Stimulated activated CD8-positive, alpha-beta memory T cell treated with anti-CD3 and anti-CD28 coated beads, Interleukin-15, amount 100 ng/mL, for 4 hours (primary cell): ENCODE data around the gene BTRC.
A peak's percentile ranks its signal among the peaks of the same experiment; 100 is the strongest.

Experiments
- DNase-seq, 2 donors: peaks; one replicate each; pipeline ENCODE4 v3.0.0-alpha.2; 2020; ENCODE audit warnings: low read depth in 2 of 2

The BTRC gene

DNA sequence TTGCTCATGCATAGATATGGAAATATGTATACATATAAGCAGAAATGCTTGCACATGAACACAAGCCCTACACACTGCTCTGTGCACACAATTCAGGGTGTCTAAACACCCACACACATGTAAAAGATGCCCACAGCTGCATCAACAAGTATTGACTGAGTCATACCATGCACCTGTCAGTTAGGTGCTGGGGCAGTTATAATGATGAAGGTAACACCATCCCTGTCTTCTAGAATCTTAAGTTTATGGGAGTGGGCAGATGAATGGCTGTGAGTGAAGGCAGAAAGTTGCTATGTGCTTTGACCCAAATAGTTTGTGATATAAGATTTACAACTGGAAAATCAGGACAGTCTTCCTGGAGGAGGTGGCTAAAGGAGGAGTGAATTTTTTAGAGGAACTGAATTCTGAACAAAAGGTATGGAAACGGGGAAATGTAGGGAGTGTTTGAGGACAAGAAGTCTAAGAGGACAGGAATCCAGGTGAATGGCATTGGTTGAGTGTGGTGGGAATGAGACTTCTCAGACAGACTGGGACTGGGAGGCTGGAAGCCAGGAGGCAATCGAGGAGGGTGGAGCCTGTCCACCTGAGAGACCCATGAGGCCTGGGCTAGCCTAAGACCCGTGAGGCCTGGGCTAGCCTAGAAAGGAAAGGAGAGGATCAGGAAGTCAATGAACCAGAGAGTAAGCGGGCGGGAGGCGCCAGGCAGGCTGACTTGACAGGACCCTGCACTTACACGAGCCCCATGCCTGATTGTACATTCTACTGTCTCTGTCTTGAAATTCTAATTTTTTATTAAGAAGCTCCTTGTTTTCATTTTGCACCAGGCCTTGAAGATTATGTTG is 213.4 kb downstream of the BTRC start:
- DNase-seq: no peak

DNA sequence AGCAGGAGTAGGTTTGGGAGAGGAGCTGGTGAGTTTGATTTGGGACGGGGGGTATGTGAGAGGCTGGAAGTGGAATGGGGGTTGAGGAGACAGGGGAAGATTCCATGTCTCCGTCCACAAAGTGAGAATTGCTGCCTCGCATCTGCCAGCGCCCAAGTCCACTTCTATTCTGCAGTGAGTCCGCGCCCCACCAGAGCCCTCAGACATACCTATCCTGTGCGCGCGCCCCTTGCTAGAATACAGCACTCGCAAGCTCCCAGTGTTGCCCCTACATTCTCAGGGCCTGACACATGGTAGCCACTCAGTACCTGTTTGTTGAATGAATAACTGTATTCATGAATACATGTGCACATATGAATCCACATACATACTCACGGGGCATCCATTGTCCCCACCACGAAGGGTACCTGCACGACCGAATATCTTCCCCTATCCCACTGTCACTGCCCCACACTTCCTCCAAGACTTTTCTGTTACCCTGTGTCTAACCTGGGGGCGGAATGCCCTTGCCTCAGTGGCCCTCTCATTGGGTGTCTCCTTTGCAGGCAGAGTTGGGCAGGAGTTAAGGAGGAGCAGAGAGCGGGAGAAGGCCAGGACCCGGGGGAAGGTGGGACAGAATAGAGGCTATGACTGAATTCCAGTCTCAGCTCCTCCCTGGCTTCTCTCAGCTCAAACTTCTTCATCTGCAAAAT is 214.2 kb downstream of the BTRC start:
- DNase-seq: no peak

DNA sequence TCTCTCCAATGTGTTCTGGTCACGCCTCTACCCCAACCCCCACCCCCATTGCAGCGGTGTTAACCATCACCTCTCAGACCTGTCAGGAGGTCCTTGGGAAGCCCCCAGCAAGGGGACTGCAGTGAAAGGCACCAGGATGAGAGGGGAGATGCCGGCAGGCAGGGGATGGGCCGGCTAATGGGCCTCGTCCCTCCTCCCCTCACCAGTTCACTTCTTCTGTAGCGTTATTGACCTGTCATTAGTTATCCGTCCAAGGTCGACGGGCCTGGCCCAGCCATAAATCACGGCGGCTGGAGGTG is 215.3 kb downstream of the BTRC start:
- no peak for DNase-seq

DNA sequence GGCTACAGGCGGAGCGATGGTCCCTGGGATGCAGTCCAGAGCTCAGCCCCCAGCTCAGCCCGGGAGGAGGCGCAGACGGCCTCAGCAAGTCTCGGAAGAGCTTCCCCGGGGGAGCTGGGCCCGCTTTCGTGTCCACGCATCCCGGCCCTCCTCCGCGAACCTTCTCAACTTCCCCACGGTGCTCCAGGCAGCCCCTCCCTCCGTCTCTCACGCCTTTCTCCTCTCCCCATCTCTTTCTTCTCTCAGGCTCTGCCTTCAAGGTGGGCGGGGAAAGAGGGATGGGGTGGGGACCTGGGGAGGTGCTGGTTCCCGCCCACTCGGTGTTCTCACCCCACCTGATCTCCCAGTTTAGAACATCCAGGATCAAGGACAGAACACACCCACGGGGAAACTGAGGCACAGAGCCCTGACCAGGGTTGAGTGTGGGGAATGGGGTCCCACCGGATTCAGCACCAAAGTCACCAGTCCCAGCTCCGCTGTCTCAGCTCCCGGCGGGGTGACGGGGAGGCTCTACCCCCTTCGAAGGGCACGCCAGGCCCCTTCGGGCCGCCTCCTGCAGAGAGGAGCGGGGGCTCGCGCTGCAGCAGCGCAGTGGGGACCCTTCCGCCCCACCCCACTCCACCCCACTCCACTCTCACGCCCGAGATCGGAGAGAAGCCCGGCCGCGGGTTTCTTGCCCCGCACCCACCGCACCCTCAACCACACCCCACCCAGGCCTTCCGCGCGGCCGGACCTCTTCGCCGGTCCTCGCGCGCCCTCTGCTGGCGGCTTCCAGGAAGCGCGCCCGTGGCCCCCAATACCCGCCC is 215.9 kb downstream of the BTRC start:
- peak; percentile 39 to 61 for DNase-seq

DNA sequence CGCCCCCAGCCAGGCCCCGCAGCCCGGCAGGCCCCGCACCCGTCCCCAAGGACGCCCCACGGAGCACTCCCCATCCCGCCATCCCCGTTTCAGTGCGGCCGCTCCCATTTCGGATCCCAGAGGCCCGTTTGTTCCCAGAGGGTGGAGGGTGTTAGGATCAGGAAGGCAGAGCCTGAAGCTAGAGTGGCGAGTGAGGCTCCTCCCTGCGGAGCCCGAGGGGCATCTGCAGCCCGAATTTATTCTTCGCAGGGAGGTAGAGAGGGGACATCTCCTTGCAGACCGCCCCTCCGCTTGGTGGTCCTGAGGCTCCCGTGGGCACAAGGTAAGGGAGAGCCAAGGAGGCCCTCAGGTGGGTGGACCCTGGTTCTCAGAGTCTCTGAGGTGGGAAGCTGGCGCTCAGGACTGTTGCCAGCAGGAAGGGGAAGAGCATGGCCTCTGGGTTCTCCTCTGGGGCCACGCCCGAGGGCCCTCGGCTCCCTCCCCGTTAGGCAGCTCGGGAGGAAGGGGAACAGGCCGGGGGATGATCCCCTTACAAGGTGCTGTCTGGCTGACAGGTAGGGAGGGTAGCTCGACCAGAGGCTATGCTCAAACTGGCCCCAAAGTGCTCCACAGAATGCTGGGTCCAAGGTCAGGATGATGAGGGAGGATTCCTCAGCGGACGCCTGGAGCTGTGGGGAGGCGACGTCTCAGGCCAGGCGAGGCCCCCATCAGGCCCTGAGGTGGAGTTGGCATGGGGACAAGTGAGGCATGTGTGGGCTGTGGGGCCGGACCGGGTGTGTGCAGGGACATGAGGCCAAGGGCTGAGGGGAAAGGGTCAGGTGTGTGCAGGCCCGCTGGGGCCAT is 216.7 kb downstream of the BTRC start:
- DNase-seq: no peak

DNA sequence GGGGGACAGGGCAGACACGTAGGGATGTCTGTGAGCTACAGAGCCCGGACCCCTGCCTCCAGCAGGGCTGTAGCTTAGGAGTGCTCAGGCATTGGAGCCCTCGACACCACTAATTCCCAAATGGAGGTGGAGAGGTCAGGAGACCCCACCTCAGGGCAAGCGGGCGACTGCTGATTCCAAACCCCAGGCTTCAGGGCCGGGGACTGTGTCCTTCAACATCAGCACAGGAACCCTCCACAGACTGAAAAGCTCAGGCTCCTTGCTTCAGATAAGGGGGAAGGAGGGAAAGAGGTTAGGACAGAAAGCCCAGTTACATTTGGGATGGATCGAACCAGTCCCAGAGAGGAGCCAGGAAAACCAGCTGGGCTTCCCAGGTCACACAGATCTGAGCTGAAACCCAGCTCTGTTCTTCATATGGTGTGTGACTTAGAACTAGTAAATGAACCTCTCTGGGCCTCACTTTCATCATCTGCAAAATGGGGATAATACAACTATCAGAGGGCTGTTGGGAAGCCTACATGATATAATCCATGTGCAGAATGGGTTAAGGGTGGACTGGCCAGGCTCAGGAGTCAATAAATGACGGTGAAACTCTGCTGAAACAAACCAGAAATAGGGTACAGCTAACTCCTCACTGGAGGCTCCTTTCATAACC is 217.4 kb downstream of the BTRC start:
- DNase-seq: no peak

DNA sequence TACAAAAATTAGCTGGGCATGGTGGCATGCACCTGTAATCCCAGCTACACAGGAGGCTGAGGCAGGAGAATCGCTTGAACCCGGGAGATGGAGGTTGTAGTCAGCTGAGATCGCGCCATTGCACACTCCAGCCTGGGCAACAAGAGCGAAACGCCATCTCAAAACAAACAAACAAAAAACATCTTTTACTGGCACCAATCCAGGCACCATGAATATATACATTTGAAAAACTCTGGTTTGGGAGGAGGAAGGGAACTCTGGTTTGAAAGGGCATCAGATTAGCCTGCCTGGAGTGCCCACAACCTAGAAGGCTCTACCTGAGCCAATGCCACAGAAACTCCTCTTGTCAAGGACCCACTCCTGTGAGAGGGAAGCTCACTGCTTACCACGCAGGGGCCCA is 218.2 kb downstream of the BTRC start:
- DNase-seq: no peak

DNA sequence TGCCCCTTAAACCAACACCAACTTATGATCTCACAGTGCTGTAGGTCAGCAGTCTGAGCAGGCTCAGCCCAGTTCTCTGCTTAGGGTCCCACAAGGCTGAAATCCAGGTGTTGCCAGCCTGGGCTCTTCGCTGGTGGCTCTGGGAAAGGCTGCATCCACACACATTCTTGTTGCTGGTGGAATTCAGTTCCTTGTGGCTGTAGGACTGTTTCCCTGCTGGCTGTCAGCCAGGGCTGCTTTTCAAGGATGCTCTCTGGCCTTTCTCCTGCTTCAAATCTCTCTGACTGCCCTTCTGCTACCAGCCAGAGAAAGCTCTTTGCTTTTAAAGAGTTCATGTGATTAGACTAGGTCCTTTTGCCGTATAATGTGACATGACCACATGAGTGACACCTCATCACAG is 218.8 kb downstream of the BTRC start:
- DNase-seq: no peak

DNA sequence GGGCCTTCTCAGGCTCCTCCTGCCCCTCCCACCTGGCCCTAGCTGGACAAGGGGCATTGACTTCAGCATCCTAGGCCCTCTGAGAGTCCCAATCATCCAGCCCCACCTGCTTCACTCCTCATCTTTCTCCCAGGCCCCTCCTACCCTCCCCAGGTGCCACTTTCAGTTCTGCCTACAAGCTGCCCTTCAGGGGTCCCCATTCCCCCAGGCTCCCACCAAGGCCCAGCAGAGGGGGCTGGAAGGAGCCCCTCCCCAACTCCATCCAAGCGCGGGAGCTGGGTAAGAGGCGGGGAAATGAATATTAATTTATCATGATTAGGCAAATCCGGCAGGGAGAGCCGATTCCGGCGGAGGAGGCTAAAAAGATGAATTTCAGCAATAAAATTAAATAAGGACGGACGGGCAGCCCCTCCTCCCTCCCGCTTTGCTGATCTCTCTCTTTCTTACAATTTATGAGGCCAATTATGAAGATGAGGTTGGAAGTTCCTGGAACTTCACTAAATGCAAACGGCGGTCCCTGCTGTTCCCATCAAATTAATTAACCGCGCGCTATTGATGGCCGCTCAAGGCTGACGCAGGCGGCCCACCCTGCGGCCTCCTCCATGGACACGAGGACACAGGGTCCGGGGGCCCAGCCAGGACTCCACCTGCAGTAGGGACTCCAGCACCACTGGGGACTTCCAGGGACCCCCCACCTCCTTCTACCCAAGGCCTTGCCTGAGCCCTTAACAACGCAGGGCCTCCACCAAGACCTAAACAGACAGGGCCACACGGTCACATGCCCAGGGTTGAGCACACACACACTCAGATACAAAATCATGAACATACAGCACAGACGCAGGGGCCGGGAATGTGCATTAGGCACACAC is 220.2 kb downstream of the BTRC start:
- DNase-seq: no peak

DNA sequence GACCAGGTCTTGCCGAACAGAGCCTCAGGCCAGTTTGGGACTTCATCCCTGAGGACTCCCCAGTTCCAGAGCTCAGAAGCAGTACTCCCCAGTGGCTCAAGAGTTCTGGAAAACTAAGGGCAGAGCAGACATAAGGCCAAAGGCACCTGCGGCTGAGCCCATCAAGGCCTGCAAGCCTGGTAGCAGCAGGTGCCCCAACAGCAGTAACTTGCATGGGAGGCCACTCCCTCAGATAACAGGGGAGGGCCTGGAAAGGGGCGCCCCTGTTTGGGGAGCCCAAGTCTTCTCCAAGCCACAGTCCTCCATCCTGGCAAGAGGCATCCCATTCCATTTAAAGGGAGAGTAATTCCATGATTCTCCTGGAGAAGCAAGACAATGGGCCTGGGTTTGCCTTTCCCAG is 221.1 kb downstream of the BTRC start:
- DNase-seq: no peak

DNA sequence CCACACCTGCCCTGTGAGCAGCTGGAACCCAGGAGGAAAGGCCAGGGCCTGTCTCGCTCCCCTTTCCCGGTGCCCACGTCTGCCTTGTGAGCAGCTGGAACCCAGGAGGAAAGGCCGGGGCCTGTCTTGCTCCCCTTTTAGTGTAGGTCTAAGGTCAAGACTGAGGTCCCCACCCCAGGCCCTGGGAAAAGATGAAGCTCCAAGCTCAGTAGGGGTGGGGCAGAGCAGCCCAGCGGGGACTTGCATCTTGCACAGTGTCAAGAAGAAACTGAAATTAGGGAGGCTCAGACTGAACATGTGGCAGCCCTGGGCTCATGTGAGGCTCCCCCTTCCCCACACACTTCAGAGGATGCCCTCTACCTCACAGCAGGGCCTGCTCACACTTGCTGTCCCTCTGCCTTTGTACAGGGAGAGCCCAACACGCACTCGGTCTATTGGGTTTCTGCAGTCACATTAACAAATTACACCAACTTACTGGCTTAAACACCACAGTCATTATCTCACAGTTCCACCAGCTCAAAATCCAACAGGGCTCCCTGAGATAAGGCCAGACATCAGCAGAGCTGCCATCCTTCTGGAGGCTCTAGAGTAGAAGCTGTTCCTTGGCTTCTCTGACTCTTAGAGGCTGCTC is 221.7 kb downstream of the BTRC start:
- DNase-seq: no peak

DNA sequence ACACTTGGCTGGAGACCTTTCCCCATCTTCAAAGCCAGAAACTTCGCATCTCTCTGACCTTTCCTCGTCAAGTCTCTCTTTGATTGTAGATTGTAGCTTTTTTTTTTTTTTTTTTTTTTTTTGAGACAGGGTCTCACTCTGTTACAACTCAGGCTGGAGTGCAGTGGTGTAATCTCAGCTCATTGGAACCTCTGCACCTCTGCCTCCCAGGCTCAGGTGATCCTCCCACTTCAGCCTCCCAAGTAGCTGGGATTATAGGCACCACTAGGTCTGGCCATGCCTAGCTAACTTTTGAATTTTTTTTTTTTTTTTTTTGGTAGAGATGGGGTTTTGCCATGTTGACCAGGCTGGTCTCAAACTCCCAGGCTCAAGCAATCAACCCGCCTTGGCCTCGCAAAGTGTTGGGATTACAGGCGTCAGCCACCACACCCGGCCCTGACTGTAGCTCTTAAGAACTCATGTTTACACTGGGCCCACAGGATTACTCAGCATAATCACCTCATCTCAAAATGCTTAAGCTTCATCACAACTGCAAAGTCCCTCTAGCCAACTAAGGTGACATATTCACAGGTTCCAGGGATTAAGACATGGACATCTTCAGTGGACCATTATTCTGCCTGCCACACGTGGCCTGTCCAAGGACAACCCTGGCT is 222.4 kb downstream of the BTRC start:
- DNase-seq: no peak

DNA sequence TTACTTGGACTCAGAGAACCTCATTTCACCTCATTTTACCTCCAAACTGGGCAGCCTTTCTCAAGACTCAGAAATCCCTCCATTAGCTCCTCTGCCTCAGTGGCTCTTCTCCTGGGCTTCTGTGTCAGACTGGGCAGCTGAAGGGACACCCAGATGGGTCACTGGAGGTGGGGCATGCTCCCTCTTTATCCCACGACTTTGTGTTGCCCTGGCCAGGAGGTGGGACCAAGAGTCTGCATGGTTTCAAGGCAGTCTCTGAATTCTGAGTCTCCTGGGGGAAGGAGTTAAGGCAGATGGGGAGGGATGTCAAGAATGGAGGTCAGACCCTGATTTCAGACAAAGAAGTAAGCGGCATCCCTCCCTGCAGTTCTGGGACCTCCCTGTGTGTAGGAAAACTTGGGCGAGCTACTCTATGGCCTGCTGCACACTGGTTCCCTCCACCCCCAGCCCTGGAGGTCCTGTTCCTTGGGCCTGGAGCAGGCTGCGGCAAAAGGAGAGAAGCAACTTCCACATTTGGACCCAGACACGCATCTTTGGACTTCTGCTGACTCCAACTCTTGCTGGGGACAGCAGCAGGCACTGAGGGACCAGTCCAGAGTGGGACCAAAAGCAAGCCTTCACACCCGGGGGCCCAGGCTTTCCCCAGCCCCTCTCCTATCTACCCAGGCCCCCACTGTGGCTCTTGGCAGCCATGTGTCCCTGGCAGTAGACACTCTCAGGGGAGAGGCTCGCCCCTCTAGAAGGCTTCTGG is 223.3 kb downstream of the BTRC start:
- no peak for DNase-seq

DNA sequence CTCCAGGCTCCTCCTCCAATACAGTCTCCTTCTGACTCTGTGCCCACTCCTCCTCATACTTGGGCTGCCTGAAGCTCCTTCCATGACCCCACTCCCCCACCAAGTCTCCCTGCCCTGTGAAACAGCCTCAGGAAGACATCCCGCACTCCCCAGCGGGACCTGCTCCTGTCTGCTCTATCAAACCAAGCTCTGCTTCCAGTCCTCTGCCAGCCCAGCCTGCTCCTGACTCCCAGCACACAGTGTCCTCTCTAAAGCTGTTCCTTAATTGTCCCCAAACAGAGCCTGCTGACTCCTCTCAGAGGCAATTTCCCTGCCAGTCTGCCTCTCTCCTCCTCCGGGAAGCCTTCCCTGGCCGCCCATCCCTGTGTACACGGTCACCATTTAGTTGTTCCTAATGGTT is 224.2 kb downstream of the BTRC start:
- DNase-seq: no peak

DNA sequence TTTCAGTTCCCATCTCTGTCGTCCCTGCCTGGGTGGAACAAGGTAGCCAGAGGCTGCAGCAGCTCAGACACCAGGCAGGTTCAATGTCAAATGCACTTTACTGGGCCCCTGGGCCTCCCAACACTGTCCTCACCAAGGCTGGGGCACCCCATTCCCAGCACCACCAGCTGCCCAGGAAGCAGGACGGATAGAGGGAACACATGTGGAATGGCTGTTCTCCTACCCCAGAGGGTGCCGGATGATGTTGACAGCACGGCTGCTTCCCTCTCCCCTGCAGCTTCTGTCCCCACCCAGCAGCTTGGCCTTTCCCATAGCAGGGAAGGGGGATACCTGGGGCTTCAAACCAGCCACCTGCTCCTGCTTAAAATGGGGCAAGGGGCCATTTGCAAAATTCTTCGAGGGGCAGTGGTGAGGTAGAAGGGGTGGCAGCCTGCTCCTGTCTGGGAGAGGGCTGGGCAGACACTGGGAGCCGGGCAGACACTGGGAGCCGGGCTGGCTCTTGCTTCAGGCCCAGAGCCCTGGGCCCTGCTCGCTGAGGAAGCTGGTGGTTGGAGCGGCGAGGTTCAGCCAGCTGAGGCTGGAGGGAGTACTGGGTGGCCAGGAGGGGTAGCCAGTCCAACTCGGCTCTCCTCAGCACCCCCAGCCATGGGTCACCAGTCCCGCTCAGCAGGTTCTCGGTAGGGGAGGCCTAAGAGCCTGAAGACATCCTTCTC is 225.0 kb downstream of the BTRC start:
- no peak for DNase-seq

DNA sequence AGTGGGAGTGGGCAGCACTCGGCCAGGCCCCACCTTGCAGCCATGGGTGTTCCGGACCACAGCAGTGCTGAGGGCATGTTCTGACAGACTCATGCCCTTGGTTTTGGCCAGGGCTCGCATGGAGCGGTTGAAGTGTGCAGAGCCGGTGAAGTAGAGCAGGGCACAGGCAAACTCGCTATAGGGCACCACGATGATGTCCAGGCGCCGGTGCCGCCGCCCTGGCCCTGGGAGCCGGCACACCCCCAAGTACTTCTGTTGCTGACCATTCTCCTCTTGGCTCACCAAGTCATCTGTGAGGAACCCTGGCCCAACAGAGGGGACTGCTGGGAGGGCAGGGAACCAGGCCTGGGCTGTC is 225.5 kb downstream of the BTRC start:
- no peak for DNase-seq

DNA sequence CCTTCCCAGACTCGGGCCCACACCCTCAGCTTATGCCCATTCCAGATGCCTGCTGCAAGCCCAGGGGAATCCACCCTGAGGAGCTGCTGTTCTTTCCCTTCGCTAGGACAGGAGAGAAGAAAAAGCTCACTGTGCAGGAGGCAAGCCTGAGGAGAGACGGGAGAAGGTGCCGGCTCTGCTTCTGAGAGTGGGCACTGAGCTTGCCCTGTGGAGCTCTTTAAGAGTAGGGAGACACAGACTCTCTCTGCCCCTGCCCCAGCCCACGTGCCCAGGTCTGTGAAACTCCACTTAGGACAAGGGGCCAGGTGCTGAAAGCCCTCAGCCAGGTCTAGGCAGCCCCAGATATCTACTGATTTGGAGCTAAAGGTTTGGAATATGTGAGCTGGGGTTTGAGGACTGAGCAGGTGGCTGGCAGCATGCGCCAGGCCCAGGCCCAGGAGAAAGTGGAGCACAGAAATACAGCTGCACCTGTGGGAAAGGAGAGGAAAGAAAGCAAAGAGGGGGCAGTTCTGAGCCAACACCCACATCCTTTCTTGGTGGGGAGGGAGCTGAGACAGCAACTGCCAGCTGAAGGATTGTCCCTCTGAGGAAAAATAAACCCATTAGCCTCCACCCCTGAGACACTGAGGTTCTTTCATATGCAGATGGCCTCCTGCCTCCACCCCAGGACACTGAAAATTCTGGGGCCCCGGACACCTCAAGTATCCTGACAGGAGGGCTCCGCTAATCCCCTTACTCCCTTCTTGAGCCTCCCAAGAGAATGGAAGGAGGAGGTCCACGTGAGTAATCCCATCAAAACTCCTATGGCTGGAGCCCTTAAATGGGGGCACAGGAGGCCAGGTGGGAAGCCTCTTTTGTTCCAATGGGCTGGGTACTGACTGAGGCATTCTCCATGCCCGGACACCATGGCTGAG is 226.8 kb downstream of the BTRC start:
- DNase-seq: no peak
